GM12892 (cell line): ENCODE data around the gene SLC22A5.

Source experiments
- DNase-seq: peaks from one replicate; pipeline ENCODE4 v3.0.0; 2011; ENCODE audit not compliant: insufficient read length
- FAIRE-seq: peaks from 2 replicates; lab custom pipeline; 2011; peaks lifted over from hg19 to GRCh38; lab: Jason Lieb, UNC
- POLR2A ChIP-seq: IDR thresholded peaks from 2 replicates; pipeline ENCODE4 v1.6.1; 2011; ENCODE audit warnings: low read depth, low read length, control low read depth
- POLR2AphosphoS5 ChIP-seq: IDR thresholded peaks from 2 replicates; pipeline ENCODE4 v1.6.1; 2011; ENCODE audit warnings: low read depth, low read length, control low read depth
- TAF1 ChIP-seq: IDR thresholded peaks from 2 replicates; pipeline ENCODE4 v1.6.1; 2011; ENCODE audit warnings: low read depth, mild to moderate bottlenecking, control low read depth, low read length, borderline replicate concordance

Gene SLC22A5

DNA sequence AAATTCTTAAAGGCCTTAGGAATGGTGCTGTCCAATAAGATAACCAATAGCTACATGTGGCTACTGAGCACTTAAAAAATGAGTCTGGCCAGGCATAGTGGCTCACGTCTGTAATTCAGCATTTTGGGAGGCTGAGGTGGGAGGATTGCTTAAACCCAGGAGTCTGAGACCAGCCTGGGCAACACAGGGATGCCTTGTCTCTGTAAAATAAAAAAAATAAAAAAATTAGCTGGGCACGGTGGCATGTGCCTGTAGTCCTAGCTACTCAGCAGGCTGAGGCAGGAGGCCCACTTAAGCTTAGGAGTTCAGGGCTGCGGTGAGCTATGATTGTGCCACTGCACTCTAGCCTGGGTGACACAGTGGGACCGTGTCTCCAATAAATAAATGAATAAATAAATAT is 1.3 kb upstream of the SLC22A5 start:
- no peak for DNase-seq
- FAIRE-seq = no peak
- TF ChIP-seq POLR2A = no peak
- TF ChIP-seq TAF1 = no peak
- TF ChIP-seq POLR2AphosphoS5 = no peak

DNA sequence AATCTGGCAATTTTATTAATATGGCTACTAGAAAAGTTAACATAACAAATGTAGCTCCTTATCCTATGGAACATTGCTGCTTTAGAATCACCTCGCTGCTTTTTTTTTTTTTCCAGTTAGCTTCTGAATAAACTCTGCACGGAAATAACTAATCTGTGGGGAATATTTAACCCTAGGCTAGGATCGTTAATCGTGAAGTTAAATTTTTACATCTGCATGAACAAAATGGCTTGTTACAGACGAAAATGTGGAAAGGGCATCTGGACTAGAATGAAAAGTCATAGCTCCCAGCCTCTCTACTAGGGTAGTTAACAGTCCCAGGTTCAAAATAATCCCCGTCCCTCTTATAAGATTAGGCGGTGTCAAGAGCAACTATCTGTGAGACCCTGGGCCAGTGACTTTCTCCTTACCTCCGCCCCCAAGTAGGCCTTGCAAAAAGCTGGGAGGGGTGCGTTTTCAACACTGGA is 470 bp upstream of the SLC22A5 start:
- TF ChIP-seq POLR2AphosphoS5 (no peak), TAF1 (no peak), POLR2A (no peak)
- FAIRE-seq = no peak
- no peak for DNase-seq

DNA sequence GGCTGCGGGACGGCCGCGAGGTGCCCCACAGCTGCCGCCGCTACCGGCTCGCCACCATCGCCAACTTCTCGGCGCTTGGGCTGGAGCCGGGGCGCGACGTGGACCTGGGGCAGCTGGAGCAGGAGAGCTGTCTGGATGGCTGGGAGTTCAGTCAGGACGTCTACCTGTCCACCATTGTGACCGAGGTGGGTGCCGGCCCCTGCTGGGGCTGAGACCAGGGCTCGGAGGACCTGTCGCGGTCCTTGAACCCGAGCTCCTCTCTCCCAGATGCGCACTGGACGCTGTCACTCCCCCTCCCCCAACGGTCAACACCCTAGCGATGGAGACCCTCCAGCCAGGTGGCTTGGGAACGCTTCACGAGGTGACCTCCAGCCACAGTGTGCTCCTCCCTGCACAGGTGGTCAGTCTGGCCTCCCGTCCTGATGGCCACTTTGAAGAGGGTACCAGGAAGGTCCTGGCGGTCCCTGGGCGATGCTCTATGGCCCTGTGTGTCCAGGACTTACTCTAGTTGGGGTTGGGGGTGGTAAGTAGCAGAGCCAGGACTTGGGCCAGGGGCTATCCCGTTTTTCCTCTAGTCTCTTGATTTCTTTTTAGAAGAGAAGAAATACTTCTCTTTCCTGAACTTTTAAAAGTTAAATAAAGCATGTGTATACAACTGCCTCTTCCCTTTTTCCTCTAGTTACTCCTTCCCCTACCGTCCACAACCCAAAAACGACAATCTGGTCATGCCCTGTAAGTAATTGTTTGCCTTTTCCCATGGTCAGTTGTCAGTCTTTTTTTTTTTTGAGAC is 866 bp downstream of the SLC22A5 start:
- no peak for TF ChIP-seq TAF1
- no peak for TF ChIP-seq POLR2AphosphoS5
- no peak for TF ChIP-seq POLR2A
- DNase-seq = no peak
- FAIRE-seq = no peak

DNA sequence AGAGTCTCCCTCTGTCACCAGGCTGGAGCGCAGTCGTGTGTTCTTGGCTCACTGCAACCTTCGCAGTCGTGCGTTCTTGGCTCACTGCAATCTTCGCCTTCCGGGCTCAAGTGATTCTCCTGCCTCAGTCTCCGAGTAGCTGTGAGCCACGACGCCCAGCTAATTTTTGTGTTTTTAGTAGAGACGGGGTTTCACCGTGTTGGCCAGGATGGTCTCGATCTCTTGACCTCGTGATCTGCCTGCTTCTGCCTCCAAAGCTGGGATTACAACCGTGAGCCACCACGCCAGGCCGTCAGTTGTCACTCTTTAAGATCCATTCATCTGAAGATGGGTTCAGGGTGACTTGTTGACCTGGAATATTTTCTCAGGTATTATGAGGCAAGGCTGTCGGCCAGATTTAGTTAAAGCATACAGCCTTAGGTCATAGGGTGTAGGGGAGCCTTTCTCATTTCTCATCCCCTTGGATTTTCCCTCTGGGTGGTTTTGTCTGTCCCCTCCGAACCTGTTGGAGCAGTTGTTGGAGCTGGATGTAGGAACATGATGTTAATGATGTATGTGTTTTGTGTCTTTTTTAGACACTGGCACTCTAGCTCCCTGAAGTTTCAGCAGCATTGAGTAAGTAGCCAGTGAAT is 1.6 kb downstream of the SLC22A5 start:
- DNase-seq (no peak), FAIRE-seq (no peak)
- TF ChIP-seq TAF1 (no peak), POLR2A (no peak), POLR2AphosphoS5 (no peak)

DNA sequence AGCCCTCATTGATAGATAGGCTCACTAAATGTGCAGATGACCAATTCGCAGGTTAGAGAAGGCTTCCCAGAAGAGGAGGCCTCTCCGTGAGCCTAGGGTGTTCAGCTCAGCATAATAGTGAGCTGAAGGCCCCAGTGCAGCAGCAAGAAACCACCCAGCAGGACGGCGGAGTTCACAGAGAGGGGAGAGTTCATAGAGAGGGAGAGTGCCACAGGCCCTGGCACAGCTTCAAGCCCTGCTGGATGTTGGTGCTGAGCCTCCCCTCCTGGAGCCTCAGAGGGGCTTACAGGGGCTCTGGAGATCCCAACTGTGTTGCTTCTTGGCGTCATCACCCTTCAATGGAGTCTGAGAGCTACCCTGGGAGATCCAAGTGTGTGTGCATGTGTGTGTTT is 2.1 kb downstream of the SLC22A5 start:
- no peak for FAIRE-seq
- no peak for DNase-seq
- TF ChIP-seq TAF1 = no peak
- no peak for TF ChIP-seq POLR2A
- TF ChIP-seq POLR2AphosphoS5 = no peak

DNA sequence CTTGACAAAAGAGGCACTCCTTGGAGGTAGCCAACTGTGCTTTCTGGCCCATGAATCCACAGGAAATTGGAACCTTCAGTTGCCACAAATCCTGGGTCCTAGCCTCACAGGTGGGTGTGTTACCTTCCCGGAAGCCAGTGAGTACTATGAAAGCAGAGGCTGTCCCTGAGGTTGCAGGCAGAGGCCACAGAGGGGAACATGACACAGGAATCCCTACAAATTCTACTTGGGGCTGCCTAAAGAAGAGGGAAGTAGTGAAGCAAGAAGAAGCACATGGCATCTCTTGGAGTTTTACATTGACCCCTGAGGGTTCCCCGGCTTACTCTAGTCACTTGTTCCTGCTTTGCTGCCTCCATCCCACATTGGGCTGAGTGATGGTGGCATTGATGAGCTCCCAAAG is 2.6 kb downstream of the SLC22A5 start:
- TF ChIP-seq POLR2A (no peak), POLR2AphosphoS5 (no peak), TAF1 (no peak)
- FAIRE-seq = no peak
- DNase-seq = no peak

DNA sequence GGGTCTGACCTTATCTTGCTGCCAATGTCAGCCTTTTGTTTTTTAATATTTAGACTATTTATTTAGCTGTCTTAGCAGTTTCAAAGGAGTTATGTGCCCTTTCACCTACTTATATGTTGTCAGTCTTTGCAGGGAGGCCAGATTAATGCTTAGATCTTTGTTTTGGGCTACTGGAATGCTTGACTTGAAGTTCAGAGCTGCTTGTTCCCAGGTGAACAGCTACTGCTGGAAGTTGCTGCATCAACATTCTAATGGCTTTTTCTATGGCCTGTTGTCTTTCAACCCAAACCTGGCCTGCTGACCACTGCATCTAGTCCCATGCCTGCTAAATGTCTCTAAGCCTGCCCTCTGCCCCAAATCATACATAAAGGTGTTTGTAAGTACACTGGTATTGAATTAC is 3.0 kb downstream of the SLC22A5 start:
- FAIRE-seq (no peak), DNase-seq (no peak)
- TF ChIP-seq TAF1 (no peak), POLR2A (no peak), POLR2AphosphoS5 (no peak)

DNA sequence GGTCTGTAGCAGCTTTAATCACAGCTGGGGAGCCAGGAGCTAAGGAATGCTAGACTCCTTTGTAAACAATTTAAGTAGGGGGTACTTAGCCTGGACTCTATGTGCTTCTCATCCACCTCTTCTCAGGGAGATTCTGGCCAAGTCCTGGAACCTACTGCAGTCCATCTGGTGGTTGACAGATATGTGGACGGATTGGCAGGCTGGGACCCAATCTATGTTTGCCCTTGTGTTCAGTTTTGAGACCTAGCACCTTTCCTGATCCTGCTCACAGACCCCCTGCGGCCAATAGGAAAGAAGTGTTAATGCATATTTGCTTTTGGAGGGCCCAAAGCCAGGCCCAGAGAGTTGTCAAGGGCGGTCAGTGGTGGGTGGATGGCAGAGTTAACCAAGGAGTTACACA is 6.4 kb downstream of the SLC22A5 start:
- no peak for TF ChIP-seq TAF1
- no peak for TF ChIP-seq POLR2AphosphoS5
- TF ChIP-seq POLR2A = no peak
- DNase-seq (no peak), FAIRE-seq (no peak)

DNA sequence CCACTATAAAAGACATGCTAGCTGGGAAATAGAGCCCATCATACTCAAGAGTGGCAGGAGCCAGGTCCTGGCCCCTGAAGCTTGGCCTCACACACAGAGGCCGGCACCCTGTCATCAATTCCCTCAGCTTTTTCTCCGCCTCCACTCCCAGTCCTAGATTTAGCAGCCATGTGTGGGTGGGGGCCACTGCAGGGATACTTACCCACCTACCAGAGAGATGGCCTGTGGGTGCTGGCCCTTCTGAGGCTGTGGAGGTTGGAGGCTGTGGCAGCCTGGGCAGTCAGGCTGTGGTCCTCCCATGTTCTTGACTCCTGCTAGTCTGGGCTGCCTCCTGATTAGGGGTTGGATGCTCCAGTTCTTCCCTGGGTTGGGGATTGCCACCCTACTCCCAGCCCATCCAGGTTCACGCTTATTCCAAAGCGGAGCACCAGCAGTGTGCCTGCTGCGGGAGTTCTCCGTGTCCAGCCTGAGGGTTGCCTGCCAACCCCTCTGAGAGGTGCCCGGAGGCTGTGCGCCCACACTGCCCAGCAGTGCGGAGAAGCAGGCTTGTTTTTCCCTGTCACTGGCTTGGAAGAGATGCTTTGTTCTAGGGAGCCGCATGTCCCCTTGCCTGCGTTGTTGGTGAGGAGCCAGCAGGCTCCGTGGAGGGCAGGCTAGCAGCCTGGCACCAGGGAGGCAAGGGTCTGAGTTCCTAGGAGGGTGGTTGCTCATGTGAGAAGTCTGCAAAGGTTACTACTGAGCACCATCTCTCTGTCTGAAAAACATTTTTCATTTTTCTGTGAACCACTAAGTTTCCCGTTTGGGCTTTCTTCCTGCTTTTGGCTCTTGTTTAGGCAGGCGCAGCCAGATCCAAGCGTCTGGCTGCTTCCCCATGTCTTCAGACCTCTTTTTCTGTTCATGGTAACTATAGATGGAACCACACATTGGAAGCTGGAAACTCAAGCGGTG is 7.5 kb downstream of the SLC22A5 start:
- TF ChIP-seq TAF1 (no peak), POLR2AphosphoS5 (no peak), POLR2A (no peak)
- DNase-seq (no peak), FAIRE-seq (no peak)

DNA sequence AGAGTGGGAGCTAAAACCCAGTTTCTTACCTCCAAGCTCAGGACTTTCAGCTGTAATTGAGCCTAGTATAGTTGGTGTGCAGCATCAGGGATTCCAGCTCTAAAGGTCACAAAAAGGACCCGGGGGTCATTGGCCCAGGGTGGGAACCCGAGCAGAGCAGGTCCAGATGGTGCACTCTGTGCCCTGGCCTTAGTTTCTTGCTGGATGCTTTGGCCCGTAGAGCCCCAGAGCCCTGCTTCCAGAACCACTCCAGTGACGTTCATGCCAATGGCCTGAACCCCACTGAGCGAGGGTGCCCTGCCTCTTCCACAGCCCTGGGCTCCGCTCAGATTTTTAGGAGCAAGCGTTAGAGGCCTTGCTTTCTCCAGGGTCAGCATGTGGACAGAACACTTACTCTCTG is 8.2 kb downstream of the SLC22A5 start:
- DNase-seq (no peak), FAIRE-seq (no peak)
- no peak for TF ChIP-seq POLR2A
- TF ChIP-seq POLR2AphosphoS5 = no peak
- no peak for TF ChIP-seq TAF1

DNA sequence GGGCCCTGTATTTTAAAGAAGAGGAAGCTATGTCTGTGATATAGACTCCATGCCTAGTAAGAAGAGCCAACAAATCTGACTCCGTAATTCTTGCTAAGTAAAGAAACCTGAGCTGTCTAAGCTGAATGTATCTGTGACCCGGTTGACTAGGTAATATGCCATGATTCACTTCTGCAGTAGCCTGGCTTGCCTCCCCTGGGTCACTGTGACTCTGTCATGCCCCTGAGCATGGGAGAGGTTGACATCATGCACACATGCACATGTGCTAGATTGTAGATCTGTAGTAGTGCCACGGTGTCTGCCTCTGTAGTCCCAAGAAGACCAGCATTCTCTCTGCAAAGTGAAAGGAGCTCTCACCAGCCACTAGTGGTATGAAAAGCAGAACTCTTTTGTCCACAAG is 9.1 kb downstream of the SLC22A5 start:
- no peak for DNase-seq
- no peak for FAIRE-seq
- TF ChIP-seq POLR2A (no peak), TAF1 (no peak), POLR2AphosphoS5 (no peak)
